ENCODE results near the gene TXNDC17.
"Not testable (repeated sequence)": the region's sequence is repeated elsewhere in the genome, so short reads cannot be mapped to it uniquely, and the experiment has no call there.

The TXNDC17 gene

DNA sequence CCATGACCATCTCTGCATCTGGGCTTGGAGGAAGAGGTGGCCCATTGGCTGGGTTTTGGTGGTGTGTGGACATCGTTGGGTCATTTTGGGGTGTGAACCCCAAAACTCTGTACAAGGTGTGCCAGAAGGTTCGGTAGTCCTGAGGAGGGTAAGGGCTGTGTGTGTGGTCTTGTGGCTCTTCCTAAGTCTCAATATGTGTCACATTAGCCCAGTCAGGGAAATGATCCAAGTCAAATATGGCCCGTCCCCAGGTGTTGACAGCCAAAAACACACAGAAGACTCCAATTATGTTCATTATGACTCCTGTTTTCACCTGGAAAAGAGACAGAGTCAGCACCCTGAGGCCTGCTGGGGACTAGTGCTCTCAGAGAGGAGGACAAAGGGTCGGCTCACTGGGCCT, 45.2 kb downstream of the TXNDC17 start:
- no peak for DNase-seq

- DNase-seq, result no peak
Measured at GRCh38 chr17:6688944-6689343, 48.1 kb downstream of the TXNDC17 start.

DNA sequence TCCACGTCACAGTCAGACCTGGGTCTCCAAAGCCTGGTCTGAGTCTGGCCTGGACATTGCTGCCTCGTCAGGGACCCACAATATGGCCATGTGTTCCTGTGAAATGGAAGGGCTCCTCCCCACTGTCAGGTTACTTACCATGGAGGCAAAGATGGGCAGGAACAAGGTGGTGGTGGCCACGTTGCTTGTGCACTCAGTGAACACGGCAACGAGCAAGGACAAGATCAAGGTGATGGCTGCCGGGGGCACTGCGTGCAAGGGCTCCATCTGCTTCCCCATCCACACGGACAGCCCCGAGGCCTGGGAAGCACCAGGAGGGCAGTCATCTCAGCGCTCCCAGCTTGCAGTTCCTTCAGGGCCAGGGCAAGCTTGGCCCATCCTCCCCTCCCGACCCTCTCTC, 49.8 kb downstream of the TXNDC17 start:
- no peak for DNase-seq

GRCh38 chr17:6691546-6691945, 50.7 kb downstream of the TXNDC17 start:
- DNase-seq, result no peak

DNA sequence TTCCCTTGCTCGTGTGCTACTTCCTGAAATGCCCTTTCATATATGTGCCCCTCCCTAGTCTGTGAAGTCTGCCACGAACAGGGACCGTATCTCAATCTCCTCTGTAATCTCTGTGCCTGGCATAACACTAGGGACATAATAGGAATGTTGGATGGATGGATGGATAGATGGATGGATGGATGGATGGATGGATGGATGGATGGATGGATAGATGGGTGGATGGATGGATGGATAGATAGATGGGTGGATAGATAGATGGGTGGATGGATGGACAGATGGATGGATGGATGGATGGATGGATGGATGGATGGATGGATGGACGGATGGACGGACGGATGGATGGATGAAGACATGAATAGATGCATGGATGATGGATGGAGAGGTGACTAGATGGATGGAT, 51.1 kb downstream of the TXNDC17 start:
- DNase-seq, result not testable (repeated sequence)

Data from activated CD8-positive, alpha-beta memory T cell treated with anti-CD3 and anti-CD28 coated beads for 24 hours (primary cell).